IMR-90 (cell line): ENCODE results near the gene ZC3HAV1L. TPM values are rescaled to one million over a fixed set of nuclear protein-coding genes. Genes with fewer than 3 reads are reported as not detected.

Source experiments
- ATAC-seq: fragments of 200-7000 bp; cut with Tn5 transposase; 2 replicates; pipeline ENCODE4 v1.9.1; 2020; ENCODE audit warnings: low read depth, mild to moderate bottlenecking, moderate library complexity
- BruUV-seq: library from RNA; stranded (reverse); fragments of 400-500 nt; replicated peaks from 2 replicates; lab custom pipeline; 2021; lab: Mats Ljungman, UMichigan
- CTCF ChIA-PET: fragments of 300-600 bp; formaldehyde crosslinking; extraction: SDS; loops from one replicate; lab custom pipeline; 2021; ENCODE audit warnings: antibody characterized with exemption; lab: Yijun Ruan, JAX
- POLR2A ChIA-PET: fragments of 300-600 bp; sonication (Branson Sonifier 250); formaldehyde crosslinking; loops from one replicate; lab custom pipeline; 2022; ENCODE audit warnings: antibody characterized with exemption; ENCODE audit not compliant: unreplicated experiment; lab: Charles Lee
- DNase-seq: peaks from one replicate; pipeline ENCODE4 v3.0.0; 2013
- H2AFZ ChIP-seq: replicated peaks from 2 replicates; pipeline ENCODE3; 2013; ENCODE audit warnings: low read length, mild to moderate bottlenecking; ENCODE audit not compliant: poor library complexity
- H2AK5ac ChIP-seq: 2 replicates; pipeline ENCODE4 v1.6.1; 2013; ENCODE audit warnings: low read depth, low read length, inconsistent platforms
- H2AK9ac ChIP-seq: replicated peaks from 2 replicates; pipeline ENCODE3; 2013; ENCODE audit warnings: mild to moderate bottlenecking, low read depth, low read length, moderate library complexity; ENCODE audit not compliant: poor library complexity
- H2BK120ac ChIP-seq: 2 replicates; pipeline ENCODE4 v1.6.1; 2013; ENCODE audit warnings: low read depth, low read length, inconsistent platforms
- H2BK15ac ChIP-seq: 3 replicates; pipeline ENCODE4 v1.6.1; 2013; ENCODE audit warnings: low read depth, low read length, inconsistent platforms
- H2BK20ac ChIP-seq: 2 replicates; pipeline ENCODE4 v1.6.1; 2013; ENCODE audit warnings: low read depth, mild to moderate bottlenecking, inconsistent platforms, low read length, moderate library complexity
- H2BK5ac ChIP-seq: 2 replicates; pipeline ENCODE4 v1.6.1; 2013; ENCODE audit warnings: mild to moderate bottlenecking, low read depth, low read length, inconsistent platforms; ENCODE audit not compliant: poor library complexity, severe bottlenecking
- H3K14ac ChIP-seq: replicated peaks from 2 replicates; pipeline ENCODE4 v1.6.1; 2013; ENCODE audit warnings: low read depth, low read length, inconsistent platforms
- H3K18ac ChIP-seq: 2 replicates; pipeline ENCODE4 v1.6.1; 2013; ENCODE audit warnings: low read depth, low read length, control low read depth
- H3K23ac ChIP-seq: 2 replicates; pipeline ENCODE4 v1.6.1; 2013; ENCODE audit warnings: low read depth, low read length, inconsistent platforms
- H3K27ac ChIP-seq: 2 replicates; pipeline ENCODE4 v1.5.1; 2013; ENCODE audit warnings: mild to moderate bottlenecking, control low read depth, low read length; ENCODE audit not compliant: insufficient read depth
- H3K27me3 ChIP-seq: 2 replicates; pipeline ENCODE4 v1.6.1; 2013; ENCODE audit warnings: low read length; ENCODE audit not compliant: control insufficient read depth, insufficient read depth
- H3K36me3 ChIP-seq: 2 replicates; pipeline ENCODE4 v1.6.1; 2013; ENCODE audit warnings: low read length, mixed read lengths; ENCODE audit not compliant: control insufficient read depth, insufficient read depth
- H3K4ac ChIP-seq: 2 replicates; pipeline ENCODE4 v1.6.1; 2013; ENCODE audit warnings: low read depth, low read length, inconsistent platforms
- H3K4me1 ChIP-seq: 2 replicates; pipeline ENCODE4 v1.6.1; 2013; ENCODE audit warnings: low read length, mixed read lengths; ENCODE audit not compliant: control insufficient read depth, insufficient read depth
- H3K4me2 ChIP-seq: 2 replicates; pipeline ENCODE4 v1.6.1; 2013; ENCODE audit warnings: low read depth, mild to moderate bottlenecking, control low read depth, low read length, moderate library complexity
- H3K4me3 ChIP-seq: 2 replicates; pipeline ENCODE4 v1.5.1; 2013; ENCODE audit warnings: low read depth, mild to moderate bottlenecking, control low read depth, low read length, moderate library complexity; ENCODE audit not compliant: insufficient read depth
- H3K56ac ChIP-seq: 2 replicates; pipeline ENCODE4 v1.6.1; 2013; ENCODE audit warnings: low read length, inconsistent platforms; ENCODE audit not compliant: insufficient read depth; ENCODE audit errors: extremely low read depth
- H3K79me1 ChIP-seq, 2 experiments: 2 replicates each; pipeline ENCODE4 v1.6.1; 2013; ENCODE audit warnings: low read length in 2 of 2, inconsistent platforms in 1 of 2, low read depth in 1 of 2
- H3K9ac ChIP-seq: 2 replicates; pipeline ENCODE4 v1.6.1; 2013; ENCODE audit warnings: low read depth, low read length, control low read depth
- H3K9me1 ChIP-seq: 2 replicates; pipeline ENCODE4 v1.6.1; 2013; ENCODE audit warnings: low read length, inconsistent platforms; ENCODE audit not compliant: insufficient read depth
- H3K9me3 ChIP-seq: 2 replicates; pipeline ENCODE4 v1.6.1; 2013; ENCODE audit warnings: low read length; ENCODE audit not compliant: control insufficient read depth, insufficient read depth
- H4K20me1 ChIP-seq: 2 replicates; pipeline ENCODE4 v1.6.1; 2013; ENCODE audit warnings: low read length, inconsistent platforms; ENCODE audit not compliant: insufficient read depth
- H4K5ac ChIP-seq: 2 replicates; pipeline ENCODE4 v1.6.1; 2013; ENCODE audit warnings: mild to moderate bottlenecking, low read depth, low read length, control low read depth
- H4K8ac ChIP-seq, 2 experiments: 2 replicates each; pipeline ENCODE4 v1.6.1; 2013; ENCODE audit warnings: low read depth in 2 of 2, low read length in 2 of 2, control low read depth in 1 of 2, inconsistent platforms in 1 of 2
- H4K91ac ChIP-seq: 2 replicates; pipeline ENCODE4 v1.6.1; 2013; ENCODE audit warnings: low read depth, low read length, inconsistent platforms; ENCODE audit not compliant: insufficient read depth
- BHLHE40 ChIP-seq: fragments of 150-350 bp; IDR thresholded peaks from 2 replicates; pipeline ENCODE4 v1.6.1; 2016; ENCODE audit warnings: mild to moderate bottlenecking, low read depth, low read length
- CEBPB ChIP-seq: IDR thresholded peaks from 2 replicates; pipeline ENCODE4 v1.6.1; 2012; ENCODE audit warnings: low read depth, low read length, improper control_type of control experiment
- CHD1 ChIP-seq: IDR thresholded peaks from 2 replicates; pipeline ENCODE4 v1.6.1; 2012; ENCODE audit warnings: low read depth, low read length, improper control_type of control experiment
- FOS ChIP-seq: fragments of 150-350 bp; IDR thresholded peaks from 2 replicates; pipeline ENCODE4 v1.6.1; 2016; ENCODE audit warnings: low read depth, low read length
- MAFK ChIP-seq: IDR thresholded peaks from 2 replicates; pipeline ENCODE4 v1.6.1; 2012; ENCODE audit warnings: low read depth, low read length, improper control_type of control experiment
- MAZ ChIP-seq: IDR thresholded peaks from 2 replicates; pipeline ENCODE4 v1.6.1; 2012; ENCODE audit warnings: low read depth, mild to moderate bottlenecking, low read length, improper control_type of control experiment, moderate library complexity, borderline replicate concordance
- MXI1 ChIP-seq: IDR thresholded peaks from 2 replicates; pipeline ENCODE4 v1.6.1; 2012; ENCODE audit warnings: low read depth, mild to moderate bottlenecking, low read length, moderate library complexity, borderline replicate concordance
- NFE2L2 ChIP-seq: fragments of 150-350 bp; IDR thresholded peaks from 2 replicates; pipeline ENCODE4 v1.6.1; 2016; ENCODE audit warnings: low read depth, mild to moderate bottlenecking, low read length
- POLR2A ChIP-seq: IDR thresholded peaks from 2 replicates; pipeline ENCODE4 v1.6.1; 2012; ENCODE audit warnings: mild to moderate bottlenecking, low read depth, low read length
- RAD21 ChIP-seq: IDR thresholded peaks from 2 replicates; pipeline ENCODE4 v1.6.1; 2012; ENCODE audit warnings: low read length, improper control_type of control experiment
- RCOR1 ChIP-seq: IDR thresholded peaks from 2 replicates; pipeline ENCODE4 v1.6.1; 2012; ENCODE audit warnings: mild to moderate bottlenecking, low read length, improper control_type of control experiment; ENCODE audit not compliant: insufficient replicate concordance
- RFX5 ChIP-seq: IDR thresholded peaks from 2 replicates; pipeline ENCODE4 v1.8.0; 2012; ENCODE audit warnings: low read depth, mild to moderate bottlenecking, low read length, moderate library complexity
- SMC3 ChIP-seq: fragments of 150-350 bp; IDR thresholded peaks from 2 replicates; pipeline ENCODE4 v1.6.1; 2016; ENCODE audit warnings: low read depth, mild to moderate bottlenecking, antibody characterized with exemption, low read length, moderate library complexity
- WGBS, 2 experiments: methylation state at CpG; one replicate each; pipeline versions ENCODE4 v1.1.5 to v1.1.7; 2013; ENCODE audit warnings: missing lambda C conversion rate in 2 of 2; ENCODE audit not compliant: insufficient read length in 1 of 2; ENCODE audit errors: extremely low coverage in 2 of 2; 5-methylcytosine and 5-hydroxymethylcytosine counted together
- dilution Hi-C: fragments of 300-500 bp; cut with HindIII; formaldehyde crosslinking; loops from one replicate; pipeline ENCODE4 v1.14.3; 2018; ENCODE audit warnings: low sequenced_read_pairs; ENCODE audit not compliant: unreplicated experiment
- in situ Hi-C: fragments of 300-500 bp; cut with MboI; formaldehyde crosslinking; loops from 3 replicates; pipeline ENCODE4 v1.14.3; 2019; ENCODE audit warnings: low sequenced_read_pairs, inconsistent platforms, mixed read lengths
- intact Hi-C: fragments of 100-400 bp; cut with micrococcal nuclease; formaldehyde crosslinking; loops from 2 replicates; pipeline ENCODE4 v1.10.0; 2022
- polyA plus RNA-seq, 3 experiments: library from polyadenylated mRNA; depleted of rRNA; stranded (reverse); fragments of >200 nt; gene quantifications; 2 replicates each; pipeline ENCODE4 v1.2.3, GENCODE V29; 2012; ENCODE audit warnings: low replicate concordance in 1 of 3
- total RNA-seq: library from RNA; depleted of rRNA; stranded (reverse); fragments of >200 nt; gene quantifications from 2 replicates; pipeline ENCODE4 v1.2.3, GENCODE V29; 2012
- TF ChIP-seq, protein P1 (sequence below): fragments of 150-350 bp; IDR thresholded peaks from 2 replicates; pipeline ENCODE4 v1.6.1; 2017; ENCODE audit warnings: mild to moderate bottlenecking, antibody characterized with exemption, low read length, low read depth
- TF ChIP-seq, protein P2 (sequence below): conservative IDR thresholded peaks from 2 replicates; pipeline ENCODE4 v1.5.1; 2012; ENCODE audit warnings: mild to moderate bottlenecking, low read depth, low read length, improper control_type of control experiment

ZC3HAV1L gene
- total and polyA plus RNA-seq, 2 of the 4 experiments (the other 2 are of a cell fraction) = 4.5 to 9.4 TPM

DNA sequence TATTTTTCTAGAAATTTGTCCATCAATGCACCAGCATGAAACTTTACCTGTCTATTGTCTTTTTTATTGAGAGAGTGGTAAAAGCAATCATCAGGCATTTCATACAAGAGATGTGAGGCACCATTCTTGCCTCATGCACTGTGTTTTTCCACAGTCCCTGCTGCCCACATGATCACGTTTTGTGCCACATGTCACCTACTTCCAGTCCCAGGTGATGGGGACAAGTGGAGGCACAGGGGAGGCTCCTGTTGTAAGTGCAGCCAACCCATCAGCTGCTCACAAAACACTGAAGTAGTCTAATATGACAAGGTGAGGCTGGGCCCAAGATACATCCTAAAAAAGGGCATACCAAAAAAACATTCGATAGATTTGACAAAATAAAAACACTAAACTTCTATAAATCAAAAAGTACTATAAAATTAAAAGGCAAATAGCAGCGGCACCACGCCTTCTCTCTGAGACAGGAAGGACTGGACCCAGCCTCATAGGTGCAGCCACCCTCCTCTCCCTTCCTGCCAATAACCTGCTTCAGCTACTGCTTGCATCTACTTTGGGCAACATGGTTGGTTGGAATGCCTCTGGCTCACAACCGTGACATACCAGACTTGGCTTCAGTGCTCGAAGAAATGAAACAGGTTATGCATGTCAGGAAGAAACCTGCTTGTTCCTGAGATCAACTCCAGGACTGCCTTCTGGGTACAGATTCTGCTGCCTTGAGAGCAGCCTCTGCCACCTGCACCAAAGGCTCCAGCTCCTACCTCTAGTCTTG is 2.3 kb downstream of the ZC3HAV1L start:
- H3K56ac ChIP-seq = no peak overlapping the region
- DNase-seq (no peak), ATAC-seq (no peak)
- peaks cover 16% of the 10 kb centered on the region for H4K20me1 ChIP-seq
- no peak overlapping the region for H3K4ac ChIP-seq
- H3K9me1 ChIP-seq = peaks cover 17% of the 10 kb centered on the region
- no peaks in the 10 kb centered on the region for H3K27me3 ChIP-seq
- H3K14ac ChIP-seq = 0 out of 2 replicates have a peak overlapping the region, but pooled peaks have one; percentile 48
- H3K4me1 ChIP-seq = peaks cover 8% of the 10 kb centered on the region
- H4K8ac ChIP-seq = peak overlapping the region in 1 of 2 experiments; percentile 5; a peak in 1 of 4 replicates
- WGBS, 2 experiments = no CpG with 5 or more reads among the region's 6 CpGs
- no peak overlapping the region for H2BK120ac ChIP-seq
- H3K4me2 ChIP-seq = no peak overlapping the region; the same call in 1 of the 2 replicates
- dilution Hi-C loops = no loop called here
- no TSS peak for BruUV-seq
- no peak overlapping the region for H2BK15ac ChIP-seq
- H3K36me3 ChIP-seq = peaks cover 30% of the 10 kb centered on the region
- intact Hi-C loops = no loop called here
- H3K23ac ChIP-seq = peak overlapping the region; percentile 34
- peak overlapping the region; percentile 40 for H2AFZ ChIP-seq
- no peak overlapping the region for H3K27ac ChIP-seq
- H2BK5ac ChIP-seq = no peak overlapping the region
- no peak overlapping the region for H2AK9ac ChIP-seq
- H3K9ac ChIP-seq = no peak overlapping the region
- H2BK20ac ChIP-seq = no peak overlapping the region
- POLR2A ChIA-PET = no interaction called here
- no peaks in the 10 kb centered on the region for H3K9me3 ChIP-seq
- H4K5ac ChIP-seq = no peak overlapping the region
- H3K79me1 ChIP-seq = peaks cover 18 to 54% of the 10 kb centered on the region in 2 experiments
- H3K4me3 ChIP-seq = no peak overlapping the region
- no peak overlapping the region; the same call in 1 of the 2 replicates for H2AK5ac ChIP-seq
- in situ Hi-C loops = no loop called here
- H4K91ac ChIP-seq = no peak overlapping the region
- CTCF ChIA-PET = no interaction called here
- no peak overlapping the region for H3K18ac ChIP-seq
- TF ChIP-seq, protein P1, sequence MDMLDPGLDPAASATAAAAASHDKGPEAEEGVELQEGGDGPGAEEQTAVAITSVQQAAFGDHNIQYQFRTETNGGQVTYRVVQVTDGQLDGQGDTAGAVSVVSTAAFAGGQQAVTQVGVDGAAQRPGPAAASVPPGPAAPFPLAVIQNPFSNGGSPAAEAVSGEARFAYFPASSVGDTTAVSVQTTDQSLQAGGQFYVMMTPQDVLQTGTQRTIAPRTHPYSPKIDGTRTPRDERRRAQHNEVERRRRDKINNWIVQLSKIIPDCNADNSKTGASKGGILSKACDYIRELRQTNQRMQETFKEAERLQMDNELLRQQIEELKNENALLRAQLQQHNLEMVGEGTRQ = no peak
- no peak for TF ChIP-seq CHD1
- TF ChIP-seq RCOR1 = no peak
- no peak for TF ChIP-seq RAD21
- no peak for TF ChIP-seq CEBPB
- TF ChIP-seq BHLHE40 = no peak
- no peak for TF ChIP-seq SMC3
- no peak for TF ChIP-seq RFX5
- no peak for TF ChIP-seq POLR2A
- TF ChIP-seq NFE2L2 = no peak
- TF ChIP-seq FOS = no peak
- TF ChIP-seq MXI1 = no peak
- TF ChIP-seq, protein P2, sequence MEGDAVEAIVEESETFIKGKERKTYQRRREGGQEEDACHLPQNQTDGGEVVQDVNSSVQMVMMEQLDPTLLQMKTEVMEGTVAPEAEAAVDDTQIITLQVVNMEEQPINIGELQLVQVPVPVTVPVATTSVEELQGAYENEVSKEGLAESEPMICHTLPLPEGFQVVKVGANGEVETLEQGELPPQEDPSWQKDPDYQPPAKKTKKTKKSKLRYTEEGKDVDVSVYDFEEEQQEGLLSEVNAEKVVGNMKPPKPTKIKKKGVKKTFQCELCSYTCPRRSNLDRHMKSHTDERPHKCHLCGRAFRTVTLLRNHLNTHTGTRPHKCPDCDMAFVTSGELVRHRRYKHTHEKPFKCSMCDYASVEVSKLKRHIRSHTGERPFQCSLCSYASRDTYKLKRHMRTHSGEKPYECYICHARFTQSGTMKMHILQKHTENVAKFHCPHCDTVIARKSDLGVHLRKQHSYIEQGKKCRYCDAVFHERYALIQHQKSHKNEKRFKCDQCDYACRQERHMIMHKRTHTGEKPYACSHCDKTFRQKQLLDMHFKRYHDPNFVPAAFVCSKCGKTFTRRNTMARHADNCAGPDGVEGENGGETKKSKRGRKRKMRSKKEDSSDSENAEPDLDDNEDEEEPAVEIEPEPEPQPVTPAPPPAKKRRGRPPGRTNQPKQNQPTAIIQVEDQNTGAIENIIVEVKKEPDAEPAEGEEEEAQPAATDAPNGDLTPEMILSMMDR = no peak
- TF ChIP-seq MAFK = no peak
- TF ChIP-seq MAZ = no peak
